Measurements from ENCODE around the gene RCL1. TPM values are rescaled to one million over a fixed set of nuclear protein-coding genes. Genes with fewer than 3 reads are reported as not detected.
"Not testable (repeated sequence)": the region's sequence is repeated elsewhere in the genome, so short reads cannot be mapped to it uniquely, and the experiment has no call there.

Gene RCL1
- polyA plus RNA-seq, 3 donors = 16.2 to 21.1 (median 20.3) TPM

- DNase-seq (ENCODE audit: low read depth in 3 of 3, low spot score in 2 of 3) = no peak
These were observed 72.9 kb downstream of the RCL1 start for GRCh38 chr9:4865681-4866080.

DNA sequence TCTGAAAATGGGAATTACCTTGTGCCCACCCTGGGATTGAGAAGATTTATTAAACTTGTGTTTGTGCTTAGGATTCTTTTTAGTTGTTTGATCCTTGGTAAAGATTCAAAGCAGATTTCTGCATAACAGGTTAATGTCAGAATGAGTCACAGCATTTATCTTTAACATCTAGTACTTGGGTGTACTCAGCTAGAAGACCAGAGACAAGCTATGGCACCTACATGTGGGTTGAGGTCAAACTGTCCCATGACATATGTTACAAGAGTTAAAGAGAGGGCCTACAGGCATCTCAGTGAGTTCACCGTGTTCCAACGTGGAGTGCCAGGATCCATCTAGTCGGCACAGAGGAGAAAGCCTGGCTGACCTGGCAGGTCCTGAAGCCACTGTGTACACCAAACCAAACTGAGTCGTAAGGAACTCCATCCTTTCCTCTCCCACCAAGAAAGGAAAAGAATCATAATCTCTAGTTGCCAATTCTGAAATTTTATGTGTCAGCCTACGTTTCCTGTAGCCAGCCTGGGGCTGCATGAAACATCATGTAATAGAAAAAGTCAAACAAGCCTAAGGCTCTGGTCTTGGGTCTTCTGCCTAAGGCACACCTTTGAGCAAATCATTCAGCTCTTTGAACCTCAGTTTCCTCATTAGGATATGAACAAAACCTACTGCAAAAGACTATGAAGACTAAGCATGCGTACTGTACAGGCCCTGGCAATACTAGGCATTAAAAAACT, 73.7 kb downstream of the RCL1 start:
- DNase-seq (ENCODE audit: low read depth in 3 of 3, low spot score in 2 of 3) = no peak

GRCh38 chr9:4873066-4873465, 80.3 kb downstream of the RCL1 start:
- no peak for DNase-seq (ENCODE audit: low read depth in 3 of 3, low spot score in 2 of 3)

DNA sequence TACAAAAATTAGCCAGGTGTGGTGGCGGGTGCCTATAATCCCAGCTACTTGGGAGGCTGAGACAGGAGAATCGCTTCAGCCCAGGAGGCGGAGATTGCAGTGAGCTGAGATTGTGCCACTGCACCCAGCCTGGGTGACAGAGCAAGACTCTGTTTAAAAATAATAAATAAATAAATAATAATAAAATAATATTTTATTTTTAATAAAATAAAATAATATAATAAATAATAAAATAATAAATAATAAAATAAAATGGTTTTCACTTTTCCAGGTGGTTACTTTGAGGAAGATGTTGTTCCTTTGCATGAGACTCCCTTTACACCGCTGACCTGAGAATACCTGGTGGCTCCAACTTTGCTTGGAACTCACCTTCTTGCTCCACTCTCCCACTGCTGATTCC, 82.8 kb downstream of the RCL1 start:
- no peak for DNase-seq (ENCODE audit: low read depth in 3 of 3, low spot score in 2 of 3)

- peak in 1 of 3 donors; percentile 16 for DNase-seq (ENCODE audit: low read depth in 3 of 3, low spot score in 2 of 3)
These were observed 86.4 kb downstream of the RCL1 start for GRCh38 chr9:4879115-4879558.

- no peak for DNase-seq (ENCODE audit: low read depth in 3 of 3, low spot score in 2 of 3)
These were observed 90.7 kb downstream of the RCL1 start for GRCh38 chr9:4883326-4883873.

DNA sequence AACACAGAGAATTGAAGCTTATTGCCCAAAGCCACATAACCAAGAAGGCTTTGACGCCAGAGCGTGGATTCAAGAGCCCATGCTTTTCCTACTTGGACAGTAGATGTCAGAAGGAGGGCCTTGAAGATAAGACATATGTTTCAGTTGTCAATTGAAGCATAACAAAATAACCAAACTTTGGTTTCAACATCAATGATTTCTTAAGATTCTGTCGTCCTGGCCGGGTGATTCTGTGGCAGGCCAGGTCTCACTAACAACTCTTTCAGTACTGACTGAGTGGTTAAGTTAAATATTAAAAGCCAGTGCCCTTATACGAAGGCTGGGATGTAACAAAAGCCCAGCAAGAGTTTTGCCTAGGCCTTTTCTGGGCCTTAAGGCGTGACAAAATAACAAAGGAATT, 94.0 kb downstream of the RCL1 start:
- peak in 2 of 3 donors; percentile 18 to 26 for DNase-seq (ENCODE audit: low read depth in 3 of 3, low spot score in 2 of 3)

GRCh38 chr9:4887556-4887955, 94.8 kb downstream of the RCL1 start:
- DNase-seq (ENCODE audit: low read depth in 3 of 3, low spot score in 2 of 3) = no peak

DNA sequence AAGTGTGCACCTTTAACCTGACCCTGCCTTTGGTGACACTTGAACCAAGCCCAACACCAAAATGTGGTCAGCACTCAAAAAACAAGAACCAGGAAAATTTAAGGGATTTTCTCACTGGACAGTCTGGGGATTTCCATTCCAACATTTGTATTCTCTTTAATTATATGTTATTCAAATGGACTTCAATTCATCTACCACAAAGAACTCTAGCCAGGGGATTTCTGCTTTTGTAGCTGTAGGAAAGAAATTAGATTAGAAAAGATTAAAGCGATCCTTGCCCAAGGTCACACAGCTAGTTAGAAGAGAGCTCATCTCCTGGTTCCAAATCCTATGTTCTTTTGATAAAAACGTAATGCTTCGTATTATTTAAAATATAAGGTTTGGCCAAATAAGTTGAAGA, 97.5 kb downstream of the RCL1 start:
- no peak for DNase-seq (ENCODE audit: low read depth in 3 of 3, low spot score in 2 of 3)

DNA sequence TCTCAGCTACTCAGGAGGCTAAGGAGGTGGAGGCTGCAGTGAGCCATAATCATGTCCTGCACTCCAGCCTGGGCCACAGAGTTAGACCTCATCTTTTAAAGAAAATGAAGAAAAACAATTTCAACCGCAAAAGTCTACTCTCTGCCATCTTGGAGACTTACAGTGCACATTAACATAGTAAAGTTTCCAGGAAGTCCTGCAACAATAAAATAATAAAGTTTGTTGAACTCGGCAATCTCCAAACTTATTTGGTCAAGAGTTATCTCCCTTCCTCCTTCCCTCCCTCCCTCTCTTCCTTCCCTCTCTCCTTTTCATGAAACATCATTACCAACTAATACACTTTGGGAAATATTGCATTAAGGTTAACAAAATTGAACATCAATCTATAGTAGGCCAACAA, 98.2 kb downstream of the RCL1 start:
- DNase-seq (ENCODE audit: low read depth in 3 of 3, low spot score in 2 of 3) = no peak

GRCh38 chr9:4891674-4892073, 98.9 kb downstream of the RCL1 start:
- no peak for DNase-seq (ENCODE audit: low read depth in 3 of 3, low spot score in 2 of 3)

DNA sequence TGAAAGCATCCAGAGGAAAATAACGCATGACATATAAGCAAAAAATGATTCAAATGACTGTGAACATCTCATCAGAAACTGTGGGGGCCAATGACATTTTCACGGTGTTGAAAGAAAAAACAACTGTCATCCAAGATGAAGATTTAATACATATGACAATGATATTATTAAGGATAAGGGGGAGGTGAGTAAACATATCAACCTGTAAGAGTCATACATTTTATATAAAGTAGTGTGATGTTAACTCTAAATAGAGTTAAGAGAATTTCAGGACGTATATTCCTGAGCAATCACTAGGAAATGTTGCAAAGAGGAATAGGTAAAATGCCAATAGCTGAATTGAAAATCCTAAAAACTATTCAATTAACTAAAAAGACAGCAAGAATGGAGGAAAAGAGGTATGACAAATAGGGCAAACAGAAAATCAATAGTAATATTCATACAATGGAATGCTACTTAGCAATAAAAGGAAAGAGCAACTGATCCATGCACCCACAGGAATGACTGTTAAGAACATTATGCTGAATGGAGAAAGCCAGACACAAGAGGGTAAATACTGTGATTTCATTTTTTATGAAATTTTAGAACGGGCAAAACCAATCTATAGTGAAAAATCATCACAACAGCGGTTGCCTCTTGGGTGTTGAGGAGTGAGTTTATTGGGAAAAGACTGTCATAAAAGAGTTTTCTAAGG, 99.9 kb downstream of the RCL1 start:
- no peak for DNase-seq (ENCODE audit: low read depth in 3 of 3, low spot score in 2 of 3)

GRCh38 chr9:4894076-4894475, 101.3 kb downstream of the RCL1 start:
- no peak for DNase-seq (ENCODE audit: low read depth in 3 of 3, low spot score in 2 of 3)

- DNase-seq (ENCODE audit: low read depth in 3 of 3, low spot score in 2 of 3) = not testable (repeated sequence)
These were observed 107.1 kb downstream of the RCL1 start for GRCh38 chr9:4899853-4900252.

GRCh38 chr9:4901401-4902134, 108.8 kb downstream of the RCL1 start:
- not testable (repeated sequence) for DNase-seq (ENCODE audit: low read depth in 3 of 3, low spot score in 2 of 3)

DNA sequence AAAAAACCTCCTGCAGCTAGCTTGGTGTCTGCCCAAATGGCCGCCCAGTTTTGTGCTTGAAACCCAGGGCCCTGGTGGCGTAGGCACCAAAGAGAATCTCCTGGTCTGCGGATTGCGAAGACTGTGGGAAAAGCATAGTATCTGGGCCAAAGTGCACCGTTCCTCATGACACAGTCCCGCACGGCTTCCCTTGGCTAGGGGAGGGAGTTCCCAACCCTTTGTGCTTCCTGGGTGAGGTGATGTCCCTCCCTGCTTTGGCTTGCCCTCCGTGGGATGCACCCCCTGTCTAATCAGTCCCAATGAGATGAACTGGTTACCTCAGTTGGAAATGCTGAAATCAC, 109.4 kb downstream of the RCL1 start:
- DNase-seq (ENCODE audit: low read depth in 3 of 3, low spot score in 2 of 3) = no peak

DNA sequence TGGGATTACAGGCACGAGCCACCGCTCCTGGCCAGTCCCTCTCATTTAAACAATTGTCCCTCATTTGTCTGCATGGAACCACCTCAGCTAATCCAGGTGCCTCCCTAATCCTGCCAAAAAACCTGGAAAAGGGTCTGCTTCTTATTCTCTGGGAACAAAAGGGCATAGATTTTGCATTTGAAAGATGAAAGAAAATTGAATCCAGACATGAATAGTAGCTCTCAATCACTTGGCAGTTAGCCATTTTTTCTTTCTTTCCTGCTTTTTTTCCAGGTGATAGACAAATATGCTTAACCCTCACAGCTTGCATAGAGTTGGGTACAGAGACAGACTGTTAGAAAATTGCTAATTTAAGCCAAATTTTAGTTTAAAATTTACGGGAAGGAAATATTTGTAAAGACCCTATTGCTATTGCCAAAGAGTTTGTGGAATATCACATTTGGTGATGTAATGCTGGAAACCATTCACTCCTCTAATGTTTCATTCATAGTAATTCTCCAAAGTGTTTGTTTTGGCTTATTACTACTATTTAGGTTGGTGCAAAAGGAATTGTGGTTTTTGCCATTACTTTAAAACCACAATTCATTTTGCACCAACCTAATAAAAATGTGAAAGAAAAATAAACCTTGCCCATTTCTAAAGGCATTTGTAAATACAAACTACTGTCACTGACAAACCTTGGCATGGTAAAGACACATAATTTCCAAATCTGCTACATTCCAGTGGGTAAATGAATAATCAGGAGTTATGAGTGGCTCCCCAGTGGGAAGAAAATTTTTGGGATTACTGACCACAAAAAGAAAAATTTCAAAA, 111.8 kb downstream of the RCL1 start:
- no peak for DNase-seq (ENCODE audit: low read depth in 3 of 3, low spot score in 2 of 3)

DNA sequence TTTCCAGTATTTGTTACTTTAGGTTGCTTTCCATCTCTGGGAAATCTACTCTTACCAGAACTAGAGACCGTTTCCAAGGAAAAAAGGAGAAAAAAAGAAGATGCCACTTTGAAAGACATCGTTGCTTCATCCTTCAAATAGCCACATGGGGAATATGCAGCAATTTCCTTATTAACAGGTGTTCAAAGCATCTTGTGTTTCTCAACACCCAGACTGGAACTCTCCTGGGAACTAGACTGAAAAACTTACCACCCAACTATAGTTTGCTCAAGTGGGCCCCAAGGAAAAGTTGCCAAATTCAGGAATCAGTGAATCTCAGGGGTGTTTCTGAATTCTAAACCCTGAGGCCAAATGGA, 112.4 kb downstream of the RCL1 start:
- DNase-seq (ENCODE audit: low read depth in 3 of 3, low spot score in 2 of 3) = no peak

Data from right renal cortex interstitium (tissue), 3 donors.